ENCODE data around the gene SLC6A6.
A peak's percentile ranks its signal among the peaks of the same experiment; 100 is the strongest.

SLC6A6 gene

DNA sequence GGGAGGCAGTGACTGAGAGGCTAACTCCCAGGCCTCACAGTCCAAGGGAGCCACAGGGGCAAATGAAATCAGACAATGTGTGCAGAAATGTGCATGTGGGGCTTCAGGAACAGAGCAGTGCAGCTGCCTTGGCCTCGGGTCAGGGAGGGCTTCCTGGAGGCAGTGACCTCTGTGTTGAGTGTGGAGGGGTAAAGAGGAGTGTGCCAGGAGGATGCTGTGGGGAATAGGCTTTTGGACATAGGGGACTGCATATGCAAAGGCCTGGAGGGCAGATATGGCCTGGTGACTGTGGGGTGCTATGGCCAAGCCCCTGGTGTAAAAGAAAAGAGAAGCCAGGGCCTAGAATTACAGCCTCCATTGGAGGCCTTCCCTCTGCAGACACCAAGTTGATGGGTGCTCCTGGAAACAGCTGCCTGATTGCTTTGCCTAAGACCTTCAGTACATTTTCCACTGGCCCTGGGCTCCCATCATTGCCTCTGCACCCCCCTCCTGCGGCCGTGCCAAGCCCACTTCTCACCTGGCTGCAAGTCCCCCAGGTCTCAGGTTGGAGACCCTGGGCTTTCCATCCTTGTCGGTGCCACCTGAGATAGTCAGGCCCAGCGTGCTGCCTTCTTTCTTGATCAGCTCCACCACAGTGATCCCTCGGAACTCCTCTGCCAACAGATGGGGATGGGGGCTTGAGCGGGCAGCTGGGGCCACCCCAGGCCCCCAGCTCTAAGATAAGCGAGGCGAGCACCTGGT is 122.7 kb downstream of the SLC6A6 start:
- H3K27ac ChIP-seq (ENCODE audit: low read length): no peak overlapping the region

DNA sequence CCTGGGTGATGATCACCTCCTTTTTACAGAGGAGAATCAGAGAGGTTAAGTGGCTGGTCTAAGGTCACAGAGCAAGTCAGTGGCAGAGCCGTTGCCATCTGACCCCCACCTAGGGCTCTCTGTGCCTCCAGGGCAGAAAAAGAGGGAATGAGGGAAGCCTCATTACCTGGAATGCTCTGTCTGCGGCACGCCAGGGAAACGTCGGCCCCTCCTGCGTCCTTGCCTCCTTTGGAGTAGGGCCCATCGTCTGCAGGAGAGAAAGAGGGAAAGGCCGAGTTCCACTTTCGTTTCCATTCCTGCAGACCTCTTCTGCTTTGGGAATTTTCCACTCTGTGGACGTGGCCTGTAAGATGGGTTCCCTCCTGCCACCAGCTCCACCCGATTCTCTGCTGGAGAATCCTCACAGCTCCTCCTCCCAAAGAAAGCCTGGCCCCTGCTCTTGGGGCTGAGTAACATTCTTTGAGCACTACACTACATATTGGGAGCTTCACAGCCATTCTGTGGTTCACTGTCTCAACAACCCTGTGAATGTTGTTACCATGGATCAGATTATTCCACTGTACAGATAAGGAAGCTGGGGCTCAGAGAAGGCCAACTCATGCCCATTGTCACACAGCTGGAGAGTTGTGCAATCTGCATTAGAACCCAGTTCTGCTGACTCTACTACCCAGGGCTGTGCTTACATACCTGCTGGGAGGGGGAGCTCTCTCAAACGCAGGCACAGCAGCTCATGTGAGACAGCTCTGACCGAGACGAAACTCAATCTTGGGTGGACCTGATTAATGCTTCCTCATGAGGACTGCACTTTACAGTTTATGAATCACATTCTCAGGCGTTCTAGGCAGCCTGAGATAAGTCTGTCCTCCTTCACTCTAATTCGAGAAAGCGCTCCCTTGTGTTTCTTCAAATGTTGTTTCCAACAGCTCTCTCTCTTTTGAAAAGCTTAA is 123.6 kb downstream of the SLC6A6 start:
- Histone ChIP-seq H3K9ac (ENCODE audit: low read length in 2 of 2) (peak overlapping the region in 1 of 2 donors; percentile 29), H3K9me3 (ENCODE audit: control insufficient read depth in 2 of 2, low read length in 2 of 2) (peaks cover 0 to 6% of the 10 kb centered on the region in 2 donors), H3K4me1 (ENCODE audit: control insufficient read depth, insufficient read depth, low read length) (peaks cover 14% of the 10 kb centered on the region), H3K4me3 (ENCODE audit: low read length in 2 of 2) (peak overlapping the region in 1 of 2 donors; percentile 35), H3K27ac (ENCODE audit: low read length) (no peak overlapping the region), H3K27me3 (ENCODE audit: control insufficient read depth in 1 of 2, insufficient read depth in 2 of 2, low read length in 2 of 2) (no peaks in the 10 kb centered on the region), H3K36me3 (ENCODE audit: control insufficient read depth in 2 of 2, insufficient read depth in 2 of 2, low read length in 2 of 2) (no peaks in the 10 kb centered on the region)

More for the DNA sequence above, 122.7 kb downstream of the SLC6A6 start:
- Histone ChIP-seq H3K36me3 (ENCODE audit: control insufficient read depth in 2 of 2, insufficient read depth in 2 of 2, low read length in 2 of 2) (no peaks in the 10 kb centered on the region), H3K4me3 (ENCODE audit: low read length in 2 of 2) (no peak overlapping the region), H3K9ac (ENCODE audit: low read length in 2 of 2) (no peak overlapping the region), H3K4me1 (ENCODE audit: control insufficient read depth, insufficient read depth, low read length) (peaks cover 14% of the 10 kb centered on the region), H3K27me3 (ENCODE audit: control insufficient read depth in 1 of 2, insufficient read depth in 2 of 2, low read length in 2 of 2) (no peaks in the 10 kb centered on the region), H3K9me3 (ENCODE audit: control insufficient read depth in 2 of 2, low read length in 2 of 2) (peaks cover 0 to 5% of the 10 kb centered on the region in 2 donors)

DNA sequence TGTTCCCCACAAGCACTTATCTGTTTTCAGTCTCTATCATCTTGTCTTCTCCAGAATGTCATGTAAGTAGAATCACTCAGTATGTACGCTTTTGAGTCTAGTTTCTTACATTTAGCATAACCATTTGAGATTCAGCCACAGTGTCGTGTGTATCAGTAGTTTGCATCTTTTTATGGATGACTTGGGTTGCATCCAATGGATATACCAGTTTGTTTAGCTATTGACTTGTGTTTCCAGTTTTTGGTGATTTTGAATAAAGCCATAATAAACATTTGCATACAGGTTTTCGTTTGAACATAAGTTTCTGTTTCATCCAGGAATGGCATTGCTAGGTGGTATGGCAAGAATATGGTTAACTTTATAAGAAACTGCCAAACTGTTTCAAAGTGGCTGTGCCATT is 125.7 kb downstream of the SLC6A6 start:
- no peak overlapping the region for H3K9ac ChIP-seq (ENCODE audit: low read length in 2 of 2)
- no peaks in the 10 kb centered on the region for H3K36me3 ChIP-seq (ENCODE audit: control insufficient read depth in 2 of 2, insufficient read depth in 2 of 2, low read length in 2 of 2)
- peaks cover 0 to 4% of the 10 kb centered on the region in 2 donors for H3K27me3 ChIP-seq (ENCODE audit: control insufficient read depth in 1 of 2, insufficient read depth in 2 of 2, low read length in 2 of 2)
- H3K9me3 ChIP-seq (ENCODE audit: control insufficient read depth in 2 of 2, low read length in 2 of 2): peaks cover 0 to 6% of the 10 kb centered on the region in 2 donors
- H3K27ac ChIP-seq (ENCODE audit: low read length): no peak overlapping the region
- H3K4me1 ChIP-seq (ENCODE audit: control insufficient read depth, insufficient read depth, low read length): peaks cover 9% of the 10 kb centered on the region
- H3K4me3 ChIP-seq (ENCODE audit: low read length in 2 of 2): no peak overlapping the region

DNA sequence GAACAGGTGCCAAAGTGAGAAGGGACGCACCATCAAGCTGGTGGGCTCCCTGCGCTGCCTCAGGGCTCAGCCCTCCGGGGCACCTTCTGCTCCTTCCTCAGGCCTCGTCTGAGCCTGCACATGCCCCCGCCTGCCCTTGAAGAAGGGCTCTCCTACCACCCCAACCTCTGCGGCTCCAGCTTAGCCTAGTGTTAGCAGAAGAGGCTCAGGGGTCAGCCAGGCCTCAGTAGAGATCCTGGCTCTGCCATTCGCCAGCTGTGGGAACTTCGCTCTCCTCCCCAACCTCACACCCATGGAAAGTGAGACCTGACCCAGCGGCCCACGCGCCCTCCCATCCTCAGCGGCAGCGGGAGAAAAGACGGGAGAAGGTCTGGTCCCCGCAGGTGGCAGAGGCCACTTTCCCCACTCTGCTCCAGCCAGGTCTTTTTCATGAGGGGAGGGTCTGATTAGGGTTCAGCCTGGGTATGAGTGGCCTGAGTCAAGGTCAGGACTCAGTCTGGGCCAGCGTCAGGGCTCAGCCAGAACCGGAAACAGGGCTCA is 129.5 kb downstream of the SLC6A6 start:
- Histone ChIP-seq H3K36me3 (ENCODE audit: control insufficient read depth in 2 of 2, insufficient read depth in 2 of 2, low read length in 2 of 2) (no peaks in the 10 kb centered on the region), H3K4me3 (ENCODE audit: low read length in 2 of 2) (no peak overlapping the region), H3K9ac (ENCODE audit: low read length in 2 of 2) (no peak overlapping the region), H3K9me3 (ENCODE audit: control insufficient read depth in 2 of 2, low read length in 2 of 2) (peaks cover 0 to 6% of the 10 kb centered on the region in 2 donors), H3K27me3 (ENCODE audit: control insufficient read depth in 1 of 2, insufficient read depth in 2 of 2, low read length in 2 of 2) (peaks cover 3 to 6% of the 10 kb centered on the region in 2 donors), H3K27ac (ENCODE audit: low read length) (no peak overlapping the region), H3K4me1 (ENCODE audit: control insufficient read depth, insufficient read depth, low read length) (peaks cover 3% of the 10 kb centered on the region)

DNA sequence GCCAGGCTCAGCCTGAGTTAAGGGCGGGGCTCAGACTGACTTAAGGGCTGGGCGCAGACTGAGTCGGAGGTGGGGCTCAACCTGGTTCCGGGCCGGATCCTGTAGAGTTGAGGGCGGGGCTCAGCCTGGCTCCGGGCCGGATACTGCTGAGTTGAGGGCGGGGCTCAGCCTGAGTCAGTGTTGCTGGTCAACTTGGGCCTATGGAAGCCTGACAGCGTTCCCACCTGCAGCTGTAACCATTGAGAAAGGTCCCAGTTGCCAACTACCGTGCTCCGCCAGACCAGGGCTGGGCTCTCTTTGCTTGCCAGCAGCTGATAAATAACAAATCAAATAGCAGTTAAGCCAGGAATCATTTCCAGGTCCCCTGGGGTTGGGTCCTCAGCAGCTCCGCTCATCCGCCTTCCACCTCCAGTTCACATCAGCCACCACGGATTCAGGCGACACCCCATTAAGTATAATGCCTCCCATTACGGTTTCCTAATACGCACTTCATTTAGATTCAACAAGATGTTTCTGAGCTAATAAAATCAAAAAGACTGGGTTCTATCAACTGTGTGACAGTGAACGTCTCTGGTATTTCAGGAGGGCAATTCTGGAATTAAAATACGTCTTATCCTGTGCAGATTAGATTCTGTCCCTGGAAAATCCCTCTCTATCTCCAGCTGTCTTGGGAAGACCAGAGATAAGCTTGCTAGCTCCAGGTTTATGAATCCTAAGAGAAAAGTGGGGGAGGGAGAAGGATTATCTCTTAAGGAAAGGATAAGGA is 130.5 kb downstream of the SLC6A6 start:
- Histone ChIP-seq H3K27ac (ENCODE audit: low read length) (no peak overlapping the region), H3K36me3 (ENCODE audit: control insufficient read depth in 2 of 2, insufficient read depth in 2 of 2, low read length in 2 of 2) (no peaks in the 10 kb centered on the region), H3K27me3 (ENCODE audit: control insufficient read depth in 1 of 2, insufficient read depth in 2 of 2, low read length in 2 of 2) (peaks cover 3 to 6% of the 10 kb centered on the region in 2 donors), H3K9me3 (ENCODE audit: control insufficient read depth in 2 of 2, low read length in 2 of 2) (peaks cover 0 to 6% of the 10 kb centered on the region in 2 donors), H3K9ac (ENCODE audit: low read length in 2 of 2) (no peak overlapping the region), H3K4me3 (ENCODE audit: low read length in 2 of 2) (no peak overlapping the region), H3K4me1 (ENCODE audit: control insufficient read depth, insufficient read depth, low read length) (peaks cover 3% of the 10 kb centered on the region)

DNA sequence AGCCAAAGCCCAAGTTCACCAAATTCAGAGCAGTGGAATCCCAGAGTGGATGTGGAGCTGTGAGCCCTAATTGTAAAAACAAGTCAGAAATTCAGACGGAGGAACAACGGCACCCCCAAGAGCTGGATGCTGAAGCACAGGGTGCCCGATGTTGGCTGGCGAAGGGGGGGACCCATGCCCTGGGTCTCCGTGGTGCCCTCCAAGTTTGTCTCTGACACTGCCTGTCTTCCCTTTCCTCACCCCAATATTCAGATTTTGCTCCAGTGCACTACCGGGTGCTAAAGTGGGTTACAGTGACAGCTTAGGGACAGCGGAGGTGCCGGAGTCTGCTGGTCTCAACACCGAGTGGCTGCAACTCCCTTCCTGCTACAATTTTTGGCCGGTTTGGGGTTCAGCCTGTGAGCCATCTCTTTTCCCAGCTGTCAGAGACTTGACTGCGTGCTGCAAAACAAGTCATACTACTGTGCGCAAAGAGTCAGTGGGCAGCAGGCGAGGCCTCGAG is 131.1 kb downstream of the SLC6A6 start:
- Histone ChIP-seq H3K4me3 (ENCODE audit: low read length in 2 of 2) (no peak overlapping the region), H3K4me1 (ENCODE audit: control insufficient read depth, insufficient read depth, low read length) (peaks cover 3% of the 10 kb centered on the region), H3K36me3 (ENCODE audit: control insufficient read depth in 2 of 2, insufficient read depth in 2 of 2, low read length in 2 of 2) (no peaks in the 10 kb centered on the region), H3K9ac (ENCODE audit: low read length in 2 of 2) (no peak overlapping the region), H3K27me3 (ENCODE audit: control insufficient read depth in 1 of 2, insufficient read depth in 2 of 2, low read length in 2 of 2) (peaks cover 3 to 6% of the 10 kb centered on the region in 2 donors), H3K9me3 (ENCODE audit: control insufficient read depth in 2 of 2, low read length in 2 of 2) (peaks cover 0 to 6% of the 10 kb centered on the region in 2 donors), H3K27ac (ENCODE audit: low read length) (no peak overlapping the region)

DNA sequence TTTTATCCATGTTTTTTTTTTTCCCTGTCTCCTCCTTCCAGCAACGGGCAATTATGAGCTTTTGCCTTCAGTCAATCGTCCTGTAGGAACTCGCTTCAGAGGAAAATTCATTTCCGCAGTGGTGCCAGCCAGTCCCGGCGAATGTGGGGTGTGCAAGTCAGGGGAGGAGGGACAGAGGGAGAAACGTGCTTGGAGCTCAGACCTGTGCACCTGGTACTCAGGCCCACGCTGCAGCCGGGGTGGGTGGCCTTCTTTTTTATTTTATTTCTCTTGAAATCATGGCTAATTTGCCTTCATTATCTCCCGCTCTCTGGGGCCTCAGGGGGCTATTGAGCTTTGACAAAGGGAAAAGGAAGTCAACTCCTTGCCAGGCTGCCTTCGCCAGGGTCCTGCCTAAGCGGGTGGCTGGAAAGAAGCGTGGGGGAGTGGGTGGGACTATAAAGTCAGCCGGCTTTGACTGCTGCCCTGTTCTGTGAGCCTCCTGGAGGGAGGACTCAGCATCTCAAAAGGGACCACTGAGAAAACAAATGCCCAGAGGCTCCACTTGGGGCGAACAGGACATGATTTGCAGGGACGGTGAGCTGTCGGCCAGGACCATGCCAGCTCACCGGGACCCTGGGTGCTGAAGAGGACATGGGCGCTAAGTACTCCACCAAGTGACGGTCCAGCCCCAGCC is 132.2 kb downstream of the SLC6A6 start:
- H3K36me3 ChIP-seq (ENCODE audit: control insufficient read depth in 2 of 2, insufficient read depth in 2 of 2, low read length in 2 of 2): no peaks in the 10 kb centered on the region

DNA sequence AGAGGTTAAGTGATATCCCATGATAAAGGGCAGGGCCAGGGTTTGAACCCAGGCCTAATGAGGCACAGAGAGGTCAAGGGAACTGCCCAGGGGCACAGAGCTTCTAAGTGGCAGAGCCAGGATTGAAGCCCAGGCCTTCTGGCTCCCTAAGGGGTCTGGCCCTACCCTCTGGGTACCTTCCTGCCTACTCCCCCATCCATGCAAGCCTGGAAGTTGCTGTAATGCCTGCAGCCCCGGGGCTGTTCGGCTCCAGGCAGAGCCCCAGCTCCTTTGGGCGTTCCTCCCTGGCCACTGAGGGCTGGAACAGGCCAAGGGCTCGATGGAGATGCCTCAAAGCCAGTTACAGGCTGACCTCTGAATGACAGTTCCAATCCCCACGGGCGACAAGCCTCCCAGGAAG is 133.2 kb downstream of the SLC6A6 start:
- H3K27me3 ChIP-seq (ENCODE audit: control insufficient read depth in 1 of 2, insufficient read depth in 2 of 2, low read length in 2 of 2): peaks cover 8 to 10% of the 10 kb centered on the region in 2 donors
- no peak overlapping the region for H3K9ac ChIP-seq (ENCODE audit: low read length in 2 of 2)
- H3K36me3 ChIP-seq (ENCODE audit: control insufficient read depth in 2 of 2, insufficient read depth in 2 of 2, low read length in 2 of 2): no peaks in the 10 kb centered on the region
- no peaks in the 10 kb centered on the region for H3K9me3 ChIP-seq (ENCODE audit: control insufficient read depth in 2 of 2, low read length in 2 of 2)
- peaks cover 3% of the 10 kb centered on the region for H3K4me1 ChIP-seq (ENCODE audit: control insufficient read depth, insufficient read depth, low read length)
- no peak overlapping the region for H3K27ac ChIP-seq (ENCODE audit: low read length)
- H3K4me3 ChIP-seq (ENCODE audit: low read length in 2 of 2): no peak overlapping the region

More for the DNA sequence above, 132.2 kb downstream of the SLC6A6 start:
- Histone ChIP-seq H3K27me3 (ENCODE audit: control insufficient read depth in 1 of 2, insufficient read depth in 2 of 2, low read length in 2 of 2) (peaks cover 3 to 6% of the 10 kb centered on the region in 2 donors), H3K4me1 (ENCODE audit: control insufficient read depth, insufficient read depth, low read length) (peaks cover 3% of the 10 kb centered on the region), H3K9ac (ENCODE audit: low read length in 2 of 2) (no peak overlapping the region), H3K9me3 (ENCODE audit: control insufficient read depth in 2 of 2, low read length in 2 of 2) (peaks cover 0 to 5% of the 10 kb centered on the region in 2 donors), H3K4me3 (ENCODE audit: low read length in 2 of 2) (no peak overlapping the region), H3K27ac (ENCODE audit: low read length) (no peak overlapping the region)

DNA sequence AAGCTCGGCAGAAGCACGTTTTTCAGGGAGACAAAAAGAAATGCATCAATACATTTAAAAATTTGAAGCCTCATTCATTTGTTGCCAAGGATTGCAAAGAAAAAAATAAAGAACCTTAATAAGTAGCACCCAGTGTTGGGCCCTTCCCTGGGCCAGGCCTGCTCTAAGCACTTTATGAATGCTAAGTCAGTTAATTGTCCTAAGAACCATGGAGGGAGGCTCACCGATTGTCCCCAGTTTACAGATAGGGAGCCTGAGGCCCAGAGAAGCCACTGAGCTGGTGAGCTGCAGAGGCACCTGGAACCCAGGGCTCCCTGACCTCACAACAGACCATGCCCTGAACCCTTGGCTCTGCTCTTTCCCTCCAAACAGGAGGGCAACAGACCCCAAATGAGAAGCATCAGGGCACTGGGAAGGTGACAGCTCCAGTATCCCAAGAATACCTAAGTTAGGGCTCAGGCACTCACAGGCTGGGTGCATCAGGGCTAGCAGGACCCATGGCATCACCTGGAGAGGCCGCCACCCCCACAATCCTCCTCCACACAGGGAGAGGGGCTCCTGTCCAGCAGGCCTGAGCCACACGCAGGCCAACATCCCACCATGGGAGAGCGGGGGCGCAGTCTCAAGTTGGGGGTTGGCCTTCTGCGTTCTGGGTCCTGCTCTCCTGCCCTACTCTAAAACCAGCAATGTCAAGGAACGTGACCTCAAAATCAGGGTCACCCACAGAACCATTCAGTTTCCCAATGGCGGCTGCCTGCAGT is 133.8 kb downstream of the SLC6A6 start:
- Histone ChIP-seq H3K9me3 (ENCODE audit: control insufficient read depth in 2 of 2, low read length in 2 of 2) (no peaks in the 10 kb centered on the region), H3K4me3 (ENCODE audit: low read length in 2 of 2) (no peak overlapping the region), H3K9ac (ENCODE audit: low read length in 2 of 2) (no peak overlapping the region), H3K36me3 (ENCODE audit: control insufficient read depth in 2 of 2, insufficient read depth in 2 of 2, low read length in 2 of 2) (no peaks in the 10 kb centered on the region), H3K4me1 (ENCODE audit: control insufficient read depth, insufficient read depth, low read length) (peaks cover 3% of the 10 kb centered on the region), H3K27me3 (ENCODE audit: control insufficient read depth in 1 of 2, insufficient read depth in 2 of 2, low read length in 2 of 2) (peaks cover 9 to 10% of the 10 kb centered on the region in 2 donors), H3K27ac (ENCODE audit: low read length) (no peak overlapping the region)

All from stomach smooth muscle (tissue), 2 donors.